HepG2 (cell line): ENCODE data around the gene DNAAF1. TPM values are rescaled to one million over a fixed set of nuclear protein-coding genes. Genes with fewer than 3 reads are reported as not detected.
A peak's percentile ranks its signal among the peaks of the same experiment; 100 is the strongest.

Experiments
- CEBPB ChIP-seq: IDR thresholded peaks from 2 replicates; pipeline ENCODE4 v1.6.1; 2011; ENCODE audit warnings: low read depth, low read length, improper control_type of control experiment, borderline replicate concordance
- ELF3 ChIP-seq: IDR thresholded peaks from 2 replicates; pipeline ENCODE4 v1.6.1; 2016; ENCODE audit warnings: missing genetic modification reagents, missing compliant biosample characterization
- FOXA3 ChIP-seq: IDR thresholded peaks from 2 replicates; pipeline ENCODE4 v1.6.1; 2016; ENCODE audit warnings: missing genetic modification reagents, missing compliant biosample characterization
- GABPB1 ChIP-seq: IDR thresholded peaks from 2 replicates; pipeline ENCODE4 v1.6.1; 2016; ENCODE audit warnings: mild to moderate bottlenecking, missing genetic modification reagents, moderate library complexity, missing compliant biosample characterization
- GATAD1 ChIP-seq: IDR thresholded peaks from 2 replicates; pipeline ENCODE4 v1.6.1; 2016; ENCODE audit warnings: missing genetic modification reagents, missing compliant biosample characterization
- GLI4 ChIP-seq: sonication (generic); formaldehyde crosslinking; IDR thresholded peaks from 2 replicates; pipeline ENCODE4 v1.5.1; 2020; ENCODE audit warnings: missing genetic modification reagents, mild to moderate bottlenecking, moderate library complexity, borderline replicate concordance
- KDM5A ChIP-seq: fragments of 200-600 bp; sonication (generic); IDR thresholded peaks from 2 replicates; pipeline ENCODE4 v1.7.0; 2018; ENCODE audit warnings: antibody characterized with exemption, mild to moderate bottlenecking, low read length, borderline replicate concordance
- KMT2B ChIP-seq: IDR thresholded peaks from 2 replicates; pipeline ENCODE4 v1.6.1; 2016; ENCODE audit warnings: missing genetic modification reagents, missing compliant biosample characterization
- NR1H2 ChIP-seq: sonication (generic); formaldehyde crosslinking; IDR thresholded peaks from 2 replicates; pipeline ENCODE4 v1.8.1; 2022; ENCODE audit warnings: low read depth, missing genetic modification reagents, borderline replicate concordance
- NRL ChIP-seq: sonication (generic); formaldehyde crosslinking; IDR thresholded peaks from 2 replicates; pipeline ENCODE4 v1.5.0; 2020; ENCODE audit warnings: missing genetic modification reagents, mild to moderate bottlenecking, moderate library complexity, borderline replicate concordance
- ONECUT2 ChIP-seq: sonication (generic); formaldehyde crosslinking; IDR thresholded peaks from 2 replicates; pipeline ENCODE4 v1.4.0; 2020; ENCODE audit warnings: missing genetic modification reagents
- PCBP2 ChIP-seq: fragments of 200-400 bp; formaldehyde crosslinking; optimal IDR thresholded peaks from 2 replicates; pipeline ENCODE3; 2018; ENCODE audit warnings: low read length, low read depth; ENCODE audit not compliant: poor library complexity, severe bottlenecking
- RBM39 ChIP-seq: fragments of 200-400 bp; formaldehyde crosslinking; IDR thresholded peaks from one replicate; pipeline ENCODE4 v1.6.1; 2018; ENCODE audit warnings: antibody characterized with exemption, mild to moderate bottlenecking, low read depth, low read length; ENCODE audit not compliant: poor library complexity, severe bottlenecking
- SNRNP70 ChIP-seq: fragments of 200-400 bp; formaldehyde crosslinking; IDR thresholded peaks from 2 replicates; pipeline ENCODE4 v1.6.1; 2017; ENCODE audit warnings: mild to moderate bottlenecking, low read depth, low read length, moderate library complexity
- SPEN ChIP-seq: sonication (generic); formaldehyde crosslinking; IDR thresholded peaks from 2 replicates; pipeline ENCODE4 v1.5.1; 2020; ENCODE audit warnings: low read depth, mild to moderate bottlenecking, missing genetic modification reagents
- ZMYM3 ChIP-seq: sonication (generic); formaldehyde crosslinking; IDR thresholded peaks from 2 replicates; pipeline ENCODE4 v1.5.1; 2020; ENCODE audit warnings: mild to moderate bottlenecking, missing genetic modification reagents
- ZNF10 ChIP-seq: sonication (generic); formaldehyde crosslinking; IDR thresholded peaks from 2 replicates; pipeline ENCODE4 v1.4.0; 2020; ENCODE audit warnings: mild to moderate bottlenecking, low read depth, missing genetic modification reagents, borderline replicate concordance
- ZNF12 ChIP-seq: sonication (generic); formaldehyde crosslinking; IDR thresholded peaks from 2 replicates; pipeline ENCODE4 v1.5.0; 2020; ENCODE audit warnings: missing genetic modification reagents
- ZNF17 ChIP-seq: sonication (generic); formaldehyde crosslinking; IDR thresholded peaks from 2 replicates; pipeline ENCODE4 v1.5.0; 2020; ENCODE audit warnings: mild to moderate bottlenecking, missing genetic modification reagents
- ZNF224 ChIP-seq: sonication (generic); formaldehyde crosslinking; IDR thresholded peaks from 2 replicates; pipeline ENCODE4 v1.5.0; 2020; ENCODE audit warnings: mild to moderate bottlenecking, missing genetic modification reagents
- ZNF570 ChIP-seq: sonication (generic); formaldehyde crosslinking; IDR thresholded peaks from 2 replicates; pipeline ENCODE4 v1.4.0; 2020; ENCODE audit warnings: mild to moderate bottlenecking, missing genetic modification reagents, borderline replicate concordance
- ZNF572 ChIP-seq: sonication (generic); formaldehyde crosslinking; IDR thresholded peaks from 2 replicates; pipeline ENCODE4 v1.5.1; 2020; ENCODE audit warnings: mild to moderate bottlenecking, missing genetic modification reagents
- polyA plus RNA-seq, 8 experiments: library from polyadenylated mRNA; depleted of rRNA in 3 of 8; stranded (reverse) in 7 of 8; unstranded in 1 of 8; fragments of >200 nt; fragmentation: Illumina TruSeq in 4 of 8; extraction: Trizol in 4 of 8; gene quantifications; 2 replicates each; pipeline versions ENCODE4 v1.2.1 to v1.2.3, GENCODE V29; 2011 to 2016; ENCODE audit warnings: low read depth in 4 of 8, missing spikeins in 1 of 8, mixed read lengths in 1 of 8; ENCODE audit not compliant: insufficient read depth in 1 of 8
- total RNA-seq, 5 experiments: library from RNA; depleted of rRNA; stranded (reverse); fragments of >200 nt; fragmentation: Illumina TruSeq; extraction: Trizol; gene quantifications; 2 replicates each; pipeline ENCODE4 v1.2.3, GENCODE V29; 2016; ENCODE audit warnings: low read depth in 1 of 5
- TF ChIP-seq, protein P1 (sequence below): sonication (generic); formaldehyde crosslinking; IDR thresholded peaks from 2 replicates; pipeline ENCODE4 v1.5.1; 2020; ENCODE audit warnings: missing genetic modification reagents, mild to moderate bottlenecking, borderline replicate concordance
- TF ChIP-seq, protein P2 (sequence below): sonication (generic); formaldehyde crosslinking; conservative IDR thresholded peaks from 2 replicates; pipeline ENCODE4 v1.8.0; 2022; ENCODE audit warnings: mild to moderate bottlenecking, moderate library complexity, missing genetic modification reagents

The DNAAF1 gene
- total and polyA plus RNA-seq, 2 of the 13 experiments (the other 11 are each of a cell fraction or from before 2014, with no cell fraction given), result 0.04 TPM; not detected in 1

DNA sequence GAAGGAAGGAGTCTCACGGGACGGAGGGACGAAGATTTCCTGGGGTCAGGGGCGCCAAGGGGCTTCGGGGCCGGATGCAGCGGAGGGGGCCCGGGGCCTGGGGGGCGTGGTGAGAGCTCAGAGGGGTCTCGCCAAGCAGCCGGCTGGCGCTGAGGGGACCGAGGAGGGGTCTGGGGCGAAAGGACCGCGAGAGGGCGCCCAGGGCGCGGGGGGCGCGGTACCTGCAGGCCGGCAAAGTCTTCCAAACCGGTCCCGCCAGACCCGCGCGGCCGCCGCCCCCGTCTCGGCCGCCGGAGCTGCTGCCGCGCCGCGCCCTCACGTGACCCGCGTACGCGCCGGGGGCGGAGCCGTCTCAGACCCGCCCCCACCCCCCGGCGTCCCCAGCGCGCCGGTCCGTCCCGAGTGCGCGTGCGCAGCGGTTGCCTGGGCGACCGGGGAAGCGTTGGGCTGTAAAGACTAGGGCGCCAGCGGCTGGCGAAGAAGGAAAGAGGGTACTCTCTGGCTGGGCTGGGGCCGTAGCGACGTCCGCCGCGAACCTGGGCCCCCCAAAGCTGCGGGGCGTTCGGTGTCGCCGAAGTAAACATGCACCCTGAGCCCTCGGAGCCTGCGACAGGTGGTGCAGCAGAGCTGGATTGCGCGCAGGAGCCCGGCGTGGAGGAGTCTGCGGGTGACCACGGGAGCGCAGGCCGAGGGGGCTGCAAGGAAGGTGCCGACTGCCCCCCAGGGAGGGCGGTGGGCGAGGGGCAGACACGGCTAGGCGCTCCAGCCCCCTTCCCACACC, at the start of gene DNAAF1, which contains the start of gene HSDL1 (continued):
- TF ChIP-seq GATAD1 (CRISPR knock-in tag) (peak; percentile 48; the same call in 1 of the 2 replicates), RBM39 (no peak), ZNF572 (CRISPR knock-in tag) (0 out of 2 replicates have a peak, but pooled peaks have one; percentile 58), FOXA3 (peak; percentile 79), NRL (peak; percentile 44; the same call in 1 of the 2 replicates), CEBPB (no peak), ZNF10 (CRISPR knock-in tag) (no peak), ZNF224 (CRISPR knock-in tag) (0 out of 2 replicates have a peak, but pooled peaks have one; percentile 55), PCBP2 (no peak), ZMYM3 (no peak), ONECUT2 (CRISPR knock-in tag) (no peak), ZNF12 (CRISPR knock-in tag) (no peak), SNRNP70 (no peak), KDM5A (peak; percentile 21; the same call in 1 of the 2 replicates), GLI4 (CRISPR knock-in tag) (no peak), SPEN (peak; percentile 64; the same call in 1 of the 2 replicates), KMT2B (no peak), ZNF570 (CRISPR knock-in tag) (no peak), NR1H2 (CRISPR knock-in tag) (no peak), ZNF17 (CRISPR knock-in tag) (no peak), ELF3 (CRISPR knock-in tag) (no peak), GABPB1 (CRISPR knock-in tag) (peak; percentile 69)
- TF ChIP-seq, protein P1, sequence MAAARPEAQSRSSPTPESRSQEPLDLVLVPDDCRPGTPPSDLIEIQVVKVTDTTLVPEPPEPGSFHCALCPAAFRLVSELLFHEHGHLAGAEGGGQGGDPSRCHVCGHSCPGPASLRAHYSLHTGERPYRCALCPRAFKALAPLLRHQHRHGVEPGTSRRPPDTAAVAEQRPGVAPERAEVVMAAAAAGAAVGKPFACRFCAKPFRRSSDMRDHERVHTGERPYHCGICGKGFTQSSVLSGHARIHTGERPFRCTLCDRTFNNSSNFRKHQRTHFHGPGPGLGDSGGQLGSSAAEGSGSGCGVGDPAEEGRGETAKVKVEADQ (CRISPR knock-in tag), result no peak
- TF ChIP-seq, protein P2, sequence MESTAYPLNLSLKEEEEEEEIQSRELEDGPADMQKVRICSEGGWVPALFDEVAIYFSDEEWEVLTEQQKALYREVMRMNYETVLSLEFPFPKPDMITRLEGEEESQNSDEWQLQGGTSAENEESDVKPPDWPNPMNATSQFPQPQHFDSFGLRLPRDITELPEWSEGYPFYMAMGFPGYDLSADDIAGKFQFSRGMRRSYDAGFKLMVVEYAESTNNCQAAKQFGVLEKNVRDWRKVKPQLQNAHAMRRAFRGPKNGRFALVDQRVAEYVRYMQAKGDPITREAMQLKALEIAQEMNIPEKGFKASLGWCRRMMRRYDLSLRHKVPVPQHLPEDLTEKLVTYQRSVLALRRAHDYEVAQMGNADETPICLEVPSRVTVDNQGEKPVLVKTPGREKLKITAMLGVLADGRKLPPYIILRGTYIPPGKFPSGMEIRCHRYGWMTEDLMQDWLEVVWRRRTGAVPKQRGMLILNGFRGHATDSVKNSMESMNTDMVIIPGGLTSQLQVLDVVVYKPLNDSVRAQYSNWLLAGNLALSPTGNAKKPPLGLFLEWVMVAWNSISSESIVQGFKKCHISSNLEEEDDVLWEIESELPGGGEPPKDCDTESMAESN (CRISPR knock-in tag), result peak; percentile 84; the same call in 1 of the 2 replicates
